Measurements from ENCODE around the gene QRFPR.
A peak's percentile ranks its signal among the peaks of the same experiment; 100 is the strongest.
"Not testable (repeated sequence)": the region's sequence is repeated elsewhere in the genome, so short reads cannot be mapped to it uniquely, and the experiment has no call there.

The QRFPR gene

DNA sequence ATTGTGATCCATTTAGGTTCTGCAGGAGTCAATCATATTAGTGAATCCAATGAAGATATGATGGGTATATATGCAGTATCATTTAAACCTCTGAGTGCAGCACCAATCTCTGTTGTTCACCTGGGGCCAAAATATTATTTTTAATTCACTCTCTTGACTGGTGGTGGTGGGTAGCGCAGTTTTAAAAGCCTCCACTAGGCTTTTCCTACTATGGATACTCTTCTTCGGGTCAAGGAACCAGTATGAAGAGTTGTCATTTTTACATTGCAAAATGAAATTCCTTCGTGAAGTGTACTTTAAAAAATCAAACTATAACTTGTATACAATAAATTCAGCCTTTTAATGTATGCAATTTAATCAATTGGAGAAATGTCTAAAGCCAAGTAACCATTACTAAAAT is 56.5 kb downstream of the QRFPR start:
- DNase-seq (ENCODE audit: low read depth), result no peak
- H3K4me3 ChIP-seq (replicated peaks; ENCODE audit: low read depth, low read length), result no peak overlapping the region
- TF ChIP-seq, protein P1, sequence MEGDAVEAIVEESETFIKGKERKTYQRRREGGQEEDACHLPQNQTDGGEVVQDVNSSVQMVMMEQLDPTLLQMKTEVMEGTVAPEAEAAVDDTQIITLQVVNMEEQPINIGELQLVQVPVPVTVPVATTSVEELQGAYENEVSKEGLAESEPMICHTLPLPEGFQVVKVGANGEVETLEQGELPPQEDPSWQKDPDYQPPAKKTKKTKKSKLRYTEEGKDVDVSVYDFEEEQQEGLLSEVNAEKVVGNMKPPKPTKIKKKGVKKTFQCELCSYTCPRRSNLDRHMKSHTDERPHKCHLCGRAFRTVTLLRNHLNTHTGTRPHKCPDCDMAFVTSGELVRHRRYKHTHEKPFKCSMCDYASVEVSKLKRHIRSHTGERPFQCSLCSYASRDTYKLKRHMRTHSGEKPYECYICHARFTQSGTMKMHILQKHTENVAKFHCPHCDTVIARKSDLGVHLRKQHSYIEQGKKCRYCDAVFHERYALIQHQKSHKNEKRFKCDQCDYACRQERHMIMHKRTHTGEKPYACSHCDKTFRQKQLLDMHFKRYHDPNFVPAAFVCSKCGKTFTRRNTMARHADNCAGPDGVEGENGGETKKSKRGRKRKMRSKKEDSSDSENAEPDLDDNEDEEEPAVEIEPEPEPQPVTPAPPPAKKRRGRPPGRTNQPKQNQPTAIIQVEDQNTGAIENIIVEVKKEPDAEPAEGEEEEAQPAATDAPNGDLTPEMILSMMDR (IDR thresholded peaks at IDR 0.05; ENCODE audit: low read length, missing control alignments), result no peak

DNA sequence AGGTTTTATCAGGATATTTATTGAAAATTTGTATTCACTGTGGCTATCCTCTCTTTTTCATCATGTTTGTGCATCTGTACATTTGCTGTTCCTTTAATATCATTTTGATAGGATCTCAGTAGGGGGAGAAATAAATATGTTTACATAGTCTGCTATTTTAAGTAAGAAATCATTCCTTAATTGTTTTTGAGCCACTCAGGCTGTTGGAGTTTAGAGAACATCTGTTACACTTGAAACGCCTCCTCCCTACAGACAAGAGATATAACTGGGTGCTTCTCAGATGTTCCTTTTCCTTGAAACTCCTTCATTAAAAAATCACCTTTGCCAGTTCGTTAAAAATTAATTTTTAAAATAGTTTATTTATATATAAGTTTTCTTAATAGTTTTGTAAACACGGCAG is 59.4 kb downstream of the QRFPR start:
- no peak overlapping the region for H3K4me3 ChIP-seq (replicated peaks; ENCODE audit: low read depth, low read length)
- TF ChIP-seq, protein P1 (IDR thresholded peaks at IDR 0.05; ENCODE audit: low read length, missing control alignments), result no peak
- no peak for DNase-seq (ENCODE audit: low read depth)

GRCh38 chr4:121316091-121316490 is 64.7 kb downstream of the QRFPR start:
- TF ChIP-seq, protein P1 (IDR thresholded peaks at IDR 0.05; ENCODE audit: low read length, missing control alignments), result no peak
- no peak for DNase-seq (ENCODE audit: low read depth)
- H3K4me3 ChIP-seq (replicated peaks; ENCODE audit: low read depth, low read length), result no peak overlapping the region

- DNase-seq (ENCODE audit: low read depth); H3K4me3 ChIP-seq (replicated peaks; ENCODE audit: low read depth, low read length): not testable (repeated sequence)
Measured at GRCh38 chr4:121313430-121313829, 67.4 kb downstream of the QRFPR start.

- DNase-seq (ENCODE audit: low read depth), result no peak
- TF ChIP-seq, protein P1 (IDR thresholded peaks at IDR 0.05; ENCODE audit: low read length, missing control alignments), result no peak
- no peak overlapping the region for H3K4me3 ChIP-seq (replicated peaks; ENCODE audit: low read depth, low read length)
Measured at GRCh38 chr4:121308828-121309227, 72.0 kb downstream of the QRFPR start.

DNA sequence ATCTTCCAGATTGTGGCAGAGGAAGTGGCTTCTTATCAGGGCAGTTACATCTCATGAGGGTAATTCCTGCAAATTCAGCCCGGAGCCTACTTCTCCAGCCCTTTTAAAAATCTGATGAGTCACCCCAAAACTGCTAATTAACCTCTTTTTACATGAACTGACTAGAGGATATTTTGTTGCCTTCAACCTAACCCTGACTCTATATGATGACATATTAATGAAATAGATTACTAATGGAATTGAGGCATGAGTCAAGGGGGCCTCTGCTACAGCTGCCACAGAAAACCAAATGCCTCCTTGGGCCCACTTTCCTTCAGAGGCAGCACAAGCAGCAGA is 72.5 kb downstream of the QRFPR start:
- TF ChIP-seq, protein P1 (IDR thresholded peaks at IDR 0.05; ENCODE audit: low read length, missing control alignments), result no peak
- DNase-seq (ENCODE audit: low read depth), result no peak
- no peak overlapping the region for H3K4me3 ChIP-seq (replicated peaks; ENCODE audit: low read depth, low read length)

DNA sequence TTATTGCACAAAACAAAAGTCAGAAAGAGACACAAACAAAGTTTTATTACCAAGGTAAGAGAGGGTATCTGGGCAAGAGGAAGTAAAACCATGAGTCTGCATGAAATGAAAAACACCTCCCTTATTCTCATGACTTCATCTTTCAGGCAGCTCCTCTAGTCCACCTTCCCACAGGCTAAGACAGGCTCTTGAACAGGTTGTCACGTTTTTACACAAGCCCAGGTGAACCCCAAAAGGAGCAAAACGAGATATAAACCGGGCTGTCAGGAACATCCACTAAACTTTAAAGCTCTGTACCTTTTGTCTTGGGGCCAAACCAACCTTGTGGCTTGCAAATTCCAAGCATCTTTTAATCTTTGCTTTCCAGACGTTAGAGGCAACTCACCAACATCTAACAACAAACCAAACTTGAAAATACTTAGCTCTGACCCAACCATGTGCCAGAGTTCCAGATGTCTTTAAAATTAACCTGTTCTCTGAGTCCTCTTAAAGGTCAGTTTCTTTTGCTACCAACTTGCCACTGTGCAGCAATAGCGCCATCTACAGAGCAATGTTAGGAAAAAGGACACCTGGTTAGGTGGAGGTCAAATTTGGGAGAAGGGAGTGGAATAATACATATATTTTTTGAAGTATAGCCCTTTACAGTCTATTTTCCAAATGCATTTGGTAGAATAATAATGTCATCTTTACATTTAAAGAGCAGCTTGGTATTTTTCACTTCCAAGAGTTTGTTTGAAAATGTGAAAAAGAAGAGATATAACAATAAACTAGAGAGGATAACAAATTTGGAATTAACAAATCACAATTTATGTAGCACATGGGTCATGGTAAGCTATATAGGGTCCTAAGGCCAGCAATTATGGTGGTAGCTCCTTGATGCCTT is 73.1 kb downstream of the QRFPR start:
- no peak overlapping the region for H3K4me3 ChIP-seq (replicated peaks; ENCODE audit: low read depth, low read length)
- peak; percentile 75 for DNase-seq (ENCODE audit: low read depth)
- TF ChIP-seq, protein P1 (IDR thresholded peaks at IDR 0.05; ENCODE audit: low read length, missing control alignments), result peak; percentile 93

All from fibroblast of pulmonary artery (primary cell).